K562 (cell line): ENCODE results near the gene NUP98. TPM values are rescaled to one million over a fixed set of nuclear protein-coding genes. Genes with fewer than 3 reads are reported as not detected.

ENCODE experiments used
- CBFA2T2 ChIP-seq: fragments of 450-650 bp; conservative IDR thresholded peaks from 2 replicates; pipeline ENCODE4 v1.6.1; 2017; ENCODE audit warnings: mild to moderate bottlenecking
- CBX2 ChIP-seq: fragments of 200-600 bp; sonication (generic); IDR thresholded peaks from one replicate; pipeline ENCODE4 v1.6.1; 2012; ENCODE audit warnings: mild to moderate bottlenecking, low read length, inconsistent platforms; ENCODE audit not compliant: insufficient read depth, poor library complexity, severe bottlenecking
- E2F3 ChIP-seq: fragments of 250-450 bp; sonication (Bioruptor Pico); IDR thresholded peaks from 2 replicates; pipeline ENCODE4 v1.4.0; 2020; ENCODE audit warnings: mild to moderate bottlenecking
- FOXM1 ChIP-seq, 2 experiments: fragments of 450-650 bp in 1 of 2; sonication (generic) in 1 of 2; formaldehyde crosslinking in 1 of 2; IDR thresholded peaks; 2 replicates each; pipeline versions ENCODE4 v1.6.1 to v1.9.0; 2017 to 2022; ENCODE audit warnings: low read depth in 2 of 2, mild to moderate bottlenecking in 2 of 2, missing genetic modification reagents in 1 of 2, moderate library complexity in 1 of 2
- MCM2 ChIP-seq: fragments of 450-650 bp; IDR thresholded peaks from 2 replicates; pipeline ENCODE4 v1.6.1; 2017; ENCODE audit warnings: low read depth, mild to moderate bottlenecking
- NR3C1 ChIP-seq: sonication (generic); formaldehyde crosslinking; IDR thresholded peaks from 2 replicates; pipeline ENCODE4 v1.8.1; 2022; ENCODE audit warnings: missing genetic modification reagents
- POLR3G ChIP-seq: IDR thresholded peaks from 2 replicates; pipeline ENCODE4 v1.6.1; 2011; ENCODE audit not compliant: insufficient read length, insufficient replicate concordance; ENCODE audit errors: extremely low read depth
- PRPF4 ChIP-seq: fragments of 200-400 bp; formaldehyde crosslinking; IDR thresholded peaks from one replicate; pipeline ENCODE4 v1.6.1; 2017; ENCODE audit warnings: low read length, low read depth, mild to moderate bottlenecking; ENCODE audit not compliant: insufficient read depth, poor library complexity, severe bottlenecking
- RAD51 ChIP-seq: fragments of 450-650 bp; IDR thresholded peaks from 2 replicates; pipeline ENCODE4 v1.7.1; 2016; ENCODE audit warnings: low read depth, mild to moderate bottlenecking, borderline replicate concordance
- RBM17 ChIP-seq: fragments of 200-400 bp; formaldehyde crosslinking; IDR thresholded peaks from 2 replicates; pipeline ENCODE4 v1.6.1; 2017; ENCODE audit warnings: low read depth, mild to moderate bottlenecking, low read length, borderline replicate concordance
- RBM22 ChIP-seq: fragments of 200-400 bp; formaldehyde crosslinking; IDR thresholded peaks from 2 replicates; pipeline ENCODE4 v1.6.1; 2018; ENCODE audit warnings: low read length, low read depth; ENCODE audit not compliant: poor library complexity, severe bottlenecking
- TAF7 ChIP-seq: fragments of 450-650 bp; IDR thresholded peaks from 2 replicates; pipeline ENCODE4 v1.6.1; 2016; ENCODE audit warnings: missing genetic modification characterization, missing compliant biosample characterization
- TOE1 ChIP-seq, 2 experiments: fragments of 450-650 bp in 1 of 2; sonication (generic) in 1 of 2; formaldehyde crosslinking in 1 of 2; IDR thresholded peaks; 2 replicates each; pipeline versions ENCODE4 v1.7.1 to v1.8.0; 2016 to 2022; ENCODE audit warnings: borderline replicate concordance in 2 of 2, mild to moderate bottlenecking in 2 of 2, antibody characterized with exemption in 1 of 2, inconsistent platforms in 1 of 2, low read depth in 1 of 2, missing genetic modification reagents in 1 of 2, moderate library complexity in 1 of 2
- ZNF134 ChIP-seq: fragments of 250-450 bp; sonication (Bioruptor Pico); conservative IDR thresholded peaks from 2 replicates; pipeline ENCODE4 v1.4.0; 2020
- polyA plus RNA-seq, 8 experiments: library from polyadenylated mRNA; depleted of rRNA in 4 of 8; stranded (reverse) in 5 of 8; unstranded in 3 of 8; fragments of >200 nt; fragmentation: Nextera tagmentation in 2 of 8; fragmentation: Illumina TruSeq in 1 of 8; extraction: Ambion mirVana in 2 of 8; extraction: Trizol in 1 of 8; gene quantifications; 2 replicates each; pipeline versions ENCODE4 v1.2.1 to v1.2.3, GENCODE V29; 2011 to 2014; ENCODE audit warnings: inconsistent platforms in 1 of 8, missing spikeins in 1 of 8
- total RNA-seq, 7 experiments: library from RNA; depleted of rRNA in 6 of 7; stranded (reverse); fragments of >200 nt in 6 of 7; fragmentation: Illumina TruSeq in 2 of 7; extraction: Trizol in 2 of 7; gene quantifications; 2 replicates each; pipeline versions ENCODE4 v1.2.1 to v1.2.3, GENCODE V29; 2011 to 2021; ENCODE audit warnings: low replicate concordance in 1 of 7
- TF ChIP-seq, protein P1 (sequence below): fragments of 450-650 bp; IDR thresholded peaks from 2 replicates; pipeline ENCODE4 v1.6.1; 2016; ENCODE audit warnings: antibody characterized with exemption
- TF ChIP-seq, protein P2 (sequence below): fragments of 250-450 bp; sonication (Bioruptor Pico); IDR thresholded peaks from 2 replicates; pipeline ENCODE4 v1.8.0; 2021; ENCODE audit warnings: borderline replicate concordance, mild to moderate bottlenecking, moderate library complexity; ENCODE audit not compliant: poor library complexity, severe bottlenecking
- TF ChIP-seq, protein P3 (sequence below), 2 experiments: IDR thresholded peaks; 2 replicates each; pipeline ENCODE4 v1.6.1; 2011; ENCODE audit warnings: borderline replicate concordance in 1 of 2, control low read depth in 1 of 2, low read depth in 1 of 2, low read length in 1 of 2, mild to moderate bottlenecking in 1 of 2, mixed read lengths in 1 of 2, moderate library complexity in 1 of 2; ENCODE audit not compliant: insufficient read depth in 1 of 2, insufficient read length in 1 of 2, poor library complexity in 1 of 2, severe bottlenecking in 1 of 2; ENCODE audit errors: extremely low read depth in 1 of 2
- TF ChIP-seq, protein P4 (sequence below): fragments of 450-650 bp; formaldehyde crosslinking; IDR thresholded peaks from 2 replicates; pipeline ENCODE4 v1.4.0; 2022; ENCODE audit warnings: missing genetic modification characterization

Gene NUP98
- total and polyA plus RNA-seq, 9 of the 15 experiments (the other 6 are each of a cell fraction or from before 2014, with no cell fraction given): 45.1 to 196 (median 130) TPM

DNA sequence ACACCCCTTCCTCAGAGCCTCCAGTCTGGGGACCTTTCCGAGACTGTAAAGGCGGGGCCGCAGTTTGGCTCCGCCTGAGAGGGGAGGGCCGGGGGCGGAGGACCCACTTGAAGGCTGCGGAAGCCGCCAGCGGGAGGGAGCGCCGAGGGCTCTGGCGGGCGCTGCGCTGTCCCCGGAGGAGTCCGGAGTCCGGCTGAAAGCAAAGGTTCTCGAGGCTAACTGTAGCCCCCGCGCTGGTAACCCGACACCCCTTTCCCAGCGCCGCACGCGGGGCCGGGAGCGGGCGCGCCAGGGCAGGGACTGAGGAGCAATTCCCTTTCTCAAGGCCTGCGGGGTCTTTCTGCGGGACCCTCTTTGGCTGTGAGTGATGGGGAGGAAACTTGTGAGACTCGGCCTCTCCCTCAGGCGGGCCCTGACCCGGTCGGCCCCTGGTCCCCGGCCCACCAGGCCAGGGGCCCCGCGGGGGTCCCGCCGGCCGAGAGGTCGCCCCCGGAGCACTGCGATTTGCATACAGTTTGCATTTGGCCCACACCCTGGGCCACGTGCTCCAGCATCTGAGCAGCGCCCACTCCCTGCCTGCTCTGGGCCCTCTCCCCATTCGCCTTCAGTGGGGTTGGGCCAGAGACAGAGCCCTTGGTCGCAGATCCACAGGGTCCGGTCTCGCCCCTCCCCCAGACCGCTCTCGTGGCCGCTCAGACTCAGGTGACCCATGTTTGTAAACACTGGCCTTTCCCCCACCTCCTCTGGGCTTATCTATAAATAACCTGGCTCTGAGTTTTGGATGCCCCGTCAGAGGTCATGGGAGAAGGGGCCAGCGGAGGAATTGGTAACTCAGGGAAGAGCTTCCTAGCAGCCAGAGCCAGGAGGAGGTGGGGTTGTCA lies 155.0 kb downstream of the NUP98 start (continued):
- TF ChIP-seq, protein P1, sequence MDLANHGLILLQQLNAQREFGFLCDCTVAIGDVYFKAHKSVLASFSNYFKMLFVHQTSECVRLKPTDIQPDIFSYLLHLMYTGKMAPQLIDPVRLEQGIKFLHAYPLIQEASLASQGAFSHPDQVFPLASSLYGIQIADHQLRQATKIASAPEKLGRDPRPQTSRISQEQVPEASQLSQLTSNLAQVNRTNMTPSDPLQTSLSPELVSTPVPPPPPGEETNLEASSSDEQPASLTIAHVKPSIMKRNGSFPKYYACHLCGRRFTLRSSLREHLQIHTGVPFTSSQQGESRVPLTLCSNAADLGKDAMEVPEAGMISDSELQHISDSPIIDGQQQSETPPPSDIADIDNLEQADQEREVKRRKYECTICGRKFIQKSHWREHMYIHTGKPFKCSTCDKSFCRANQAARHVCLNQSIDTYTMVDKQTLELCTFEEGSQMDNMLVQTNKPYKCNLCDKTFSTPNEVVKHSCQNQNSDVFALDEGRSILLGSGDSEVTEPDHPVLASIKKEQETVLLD: no peak
- no peak for TF ChIP-seq NR3C1 (CRISPR knock-in tag)
- TF ChIP-seq MCM2: no peak
- TF ChIP-seq, protein P2, sequence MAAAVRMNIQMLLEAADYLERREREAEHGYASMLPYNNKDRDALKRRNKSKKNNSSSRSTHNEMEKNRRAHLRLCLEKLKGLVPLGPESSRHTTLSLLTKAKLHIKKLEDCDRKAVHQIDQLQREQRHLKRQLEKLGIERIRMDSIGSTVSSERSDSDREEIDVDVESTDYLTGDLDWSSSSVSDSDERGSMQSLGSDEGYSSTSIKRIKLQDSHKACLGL (CRISPR knock-in tag): no peak
- TF ChIP-seq, protein P3, sequence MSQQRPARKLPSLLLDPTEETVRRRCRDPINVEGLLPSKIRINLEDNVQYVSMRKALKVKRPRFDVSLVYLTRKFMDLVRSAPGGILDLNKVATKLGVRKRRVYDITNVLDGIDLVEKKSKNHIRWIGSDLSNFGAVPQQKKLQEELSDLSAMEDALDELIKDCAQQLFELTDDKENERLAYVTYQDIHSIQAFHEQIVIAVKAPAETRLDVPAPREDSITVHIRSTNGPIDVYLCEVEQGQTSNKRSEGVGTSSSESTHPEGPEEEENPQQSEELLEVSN (IDR thresholded peaks at IDR 0.05; ENCODE audit: borderline replicate concordance in 1 of 2, extremely low read depth in 1 of 2, insufficient read depth in 1 of 2, insufficient read length in 1 of 2, low read depth in 1 of 2, low read length in 1 of 2, poor library complexity in 1 of 2, severe bottlenecking in 1 of 2): peak; percentile 54 to 80
- TF ChIP-seq RBM17: no peak
- no peak for TF ChIP-seq CBX2
- no peak for TF ChIP-seq ZNF134 (CRISPR knock-in tag)
- no peak for TF ChIP-seq FOXM1 (IDR thresholded peaks at IDR 0.05; ENCODE audit: low read depth)
- TF ChIP-seq FOXM1 (CRISPR knock-in tag; IDR thresholded peaks at IDR 0.05; ENCODE audit: low read depth): no peak
- no peak for TF ChIP-seq TAF7
- TF ChIP-seq CBFA2T2: 0 out of 2 replicates have a peak, but pooled peaks have one; percentile 9
- TF ChIP-seq POLR3G: no peak
- TF ChIP-seq E2F3 (CRISPR knock-in tag): no peak
- peak; percentile 73 for TF ChIP-seq RAD51
- TF ChIP-seq PRPF4: no peak
- TF ChIP-seq TOE1 (IDR thresholded peaks at IDR 0.05; ENCODE audit: borderline replicate concordance): peak; percentile 26; the same call in 1 of the 2 replicates
- no peak for TF ChIP-seq TOE1 (CRISPR knock-in tag; IDR thresholded peaks at IDR 0.05; ENCODE audit: borderline replicate concordance, low read depth)
- TF ChIP-seq RBM22: no peak
- TF ChIP-seq, protein P4, sequence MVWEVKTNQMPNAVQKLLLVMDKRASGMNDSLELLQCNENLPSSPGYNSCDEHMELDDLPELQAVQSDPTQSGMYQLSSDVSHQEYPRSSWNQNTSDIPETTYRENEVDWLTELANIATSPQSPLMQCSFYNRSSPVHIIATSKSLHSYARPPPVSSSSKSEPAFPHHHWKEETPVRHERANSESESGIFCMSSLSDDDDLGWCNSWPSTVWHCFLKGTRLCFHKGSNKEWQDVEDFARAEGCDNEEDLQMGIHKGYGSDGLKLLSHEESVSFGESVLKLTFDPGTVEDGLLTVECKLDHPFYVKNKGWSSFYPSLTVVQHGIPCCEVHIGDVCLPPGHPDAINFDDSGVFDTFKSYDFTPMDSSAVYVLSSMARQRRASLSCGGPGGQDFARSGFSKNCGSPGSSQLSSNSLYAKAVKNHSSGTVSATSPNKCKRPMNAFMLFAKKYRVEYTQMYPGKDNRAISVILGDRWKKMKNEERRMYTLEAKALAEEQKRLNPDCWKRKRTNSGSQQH (CRISPR knock-in tag): no peak
